Ovary (tissue), 3 donors: ENCODE measurements around the gene EXD3.

Experiments
- CTCF ChIP-seq, 3 donors: fragments of 450-650 bp in 2 of 3; fragments of 200-600 bp in 1 of 3; IDR thresholded peaks; one replicate each; pipeline versions ENCODE4 v1.5.1 to v1.8.0; 2016 to 2022; ENCODE audit warnings: antibody characterized with exemption in 3 of 3, mild to moderate bottlenecking in 1 of 3
- EP300 ChIP-seq: sonication (generic); formaldehyde crosslinking; IDR thresholded peaks from one replicate; pipeline ENCODE4 v1.6.1; 2017; ENCODE audit warnings: antibody characterized with exemption
- POLR2A ChIP-seq: fragments of 450-650 bp; IDR thresholded peaks from one replicate; pipeline ENCODE4 v1.6.1; 2017; ENCODE audit warnings: antibody characterized with exemption, mild to moderate bottlenecking, moderate library complexity
- donor health status: DM: no; HTN: no; CAD: no.

- TF ChIP-seq CTCF (IDR thresholded peaks at IDR 0.05) (no peak), POLR2A (no peak), EP300 (no peak)
These were observed 29.5 kb downstream of the EXD3 start for GRCh38 chr9:137393176-137394150.
